GM21381 (cell line): ENCODE results near the gene MAPKAPK2.

Experiments used
- ATAC-seq: cut with Tn5 transposase; IDR thresholded peaks from one replicate; pipeline ENCODE4 v1.9.1; 2021; ENCODE audit warnings: mild to moderate bottlenecking, moderate library complexity; ENCODE audit not compliant: unreplicated experiment

MAPKAPK2 gene

DNA sequence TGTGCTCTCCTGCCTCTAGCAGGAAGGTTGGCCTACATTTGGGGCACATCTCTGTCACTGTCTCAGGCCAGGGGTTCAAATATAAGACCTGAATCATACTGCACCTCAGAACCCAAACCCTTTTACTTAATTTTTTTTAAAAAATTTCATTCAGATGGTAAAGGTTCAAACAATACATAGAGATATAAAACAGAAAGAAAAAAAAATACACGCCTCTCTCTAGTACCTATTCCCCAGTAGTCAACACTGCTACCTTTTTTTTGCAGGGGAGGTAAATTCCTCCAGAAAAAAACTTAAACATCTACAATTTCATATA lies 32.9 kb downstream of the MAPKAPK2 start:
- ATAC-seq = no peak

DNA sequence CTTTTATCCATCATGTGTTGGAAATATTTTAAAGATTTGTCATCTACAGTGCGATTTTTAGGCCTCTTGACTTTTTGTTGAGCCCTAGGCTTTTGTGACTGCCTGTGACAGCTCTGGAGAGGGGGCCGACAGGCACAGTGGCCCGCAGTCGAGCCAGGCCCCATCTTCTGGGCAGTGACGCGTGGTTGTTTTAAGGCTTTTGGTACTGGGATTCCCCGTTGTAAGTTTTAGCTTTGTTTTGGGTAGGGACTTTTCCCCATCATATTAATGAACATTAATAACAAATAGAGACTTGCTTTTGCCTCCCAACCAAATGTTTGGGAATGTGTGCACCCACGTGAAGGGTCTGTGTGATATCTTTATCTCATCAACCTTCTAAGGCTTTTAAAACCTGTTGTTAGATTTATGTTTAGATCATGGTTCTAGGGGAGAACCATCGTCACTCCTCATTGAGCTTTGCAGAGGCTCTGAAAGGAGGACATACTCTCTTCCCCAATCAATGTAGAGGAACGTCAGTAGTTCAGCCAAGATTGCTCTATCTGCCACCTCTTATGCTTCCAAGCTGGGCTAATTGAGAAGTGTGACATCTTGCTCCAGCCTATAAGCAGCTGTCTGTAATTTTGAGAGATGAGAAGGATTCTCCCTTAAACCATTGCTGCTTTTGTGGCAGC lies 34.6 kb downstream of the MAPKAPK2 start:
- no peak for ATAC-seq

DNA sequence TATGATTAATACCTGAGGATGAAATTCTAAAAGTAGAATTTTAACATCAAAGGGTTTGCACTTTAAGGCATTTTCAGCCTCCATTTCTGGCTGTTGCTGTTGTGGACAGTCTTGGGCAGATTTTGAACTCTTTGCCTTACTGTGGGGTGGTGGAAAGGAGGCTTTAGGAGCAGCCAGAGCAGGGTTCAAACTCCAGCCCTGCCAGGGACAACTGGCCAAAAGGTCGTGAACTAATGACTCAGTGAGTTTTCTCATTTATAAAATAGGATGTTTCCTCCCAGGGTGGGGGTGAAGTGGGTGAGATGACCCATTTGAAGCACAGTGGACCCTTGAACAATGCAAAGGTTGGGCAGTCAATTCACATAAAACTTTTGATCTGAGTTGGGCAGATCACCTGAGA lies 36.7 kb downstream of the MAPKAPK2 start:
- no peak for ATAC-seq

DNA sequence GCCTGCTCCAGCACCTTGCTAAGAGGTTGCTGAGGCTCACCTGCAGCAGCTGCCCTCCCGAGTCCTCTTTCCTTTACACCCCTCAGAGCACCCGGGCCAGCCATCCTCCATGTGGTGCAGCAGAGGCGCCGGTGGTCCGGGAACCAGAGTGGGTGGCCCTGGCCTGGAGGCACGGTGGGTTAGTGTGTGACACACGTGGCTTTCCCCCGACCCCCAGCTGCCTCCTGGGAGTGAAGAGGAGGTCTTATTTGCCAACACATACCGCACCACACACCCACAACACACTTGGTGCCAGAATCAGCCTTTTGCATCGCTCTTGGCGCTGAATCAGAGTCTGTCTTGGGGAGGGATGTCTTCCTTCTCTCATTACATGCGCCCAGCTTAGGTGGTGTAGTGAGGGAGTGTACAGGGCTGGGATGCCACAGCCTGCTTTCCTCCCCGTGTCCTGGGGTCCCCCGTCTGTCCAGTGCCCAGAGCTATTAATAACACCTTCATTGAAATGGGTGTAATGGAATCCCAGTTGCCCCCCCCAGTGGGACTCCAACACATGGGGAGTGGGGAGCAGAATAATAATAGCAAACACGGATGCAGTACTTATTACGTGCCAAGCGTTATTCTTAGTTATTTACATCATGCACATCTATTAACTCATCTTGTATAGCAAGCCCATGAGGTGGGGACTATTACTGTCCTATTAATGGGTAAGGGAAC lies 38.2 kb downstream of the MAPKAPK2 start:
- no peak for ATAC-seq

DNA sequence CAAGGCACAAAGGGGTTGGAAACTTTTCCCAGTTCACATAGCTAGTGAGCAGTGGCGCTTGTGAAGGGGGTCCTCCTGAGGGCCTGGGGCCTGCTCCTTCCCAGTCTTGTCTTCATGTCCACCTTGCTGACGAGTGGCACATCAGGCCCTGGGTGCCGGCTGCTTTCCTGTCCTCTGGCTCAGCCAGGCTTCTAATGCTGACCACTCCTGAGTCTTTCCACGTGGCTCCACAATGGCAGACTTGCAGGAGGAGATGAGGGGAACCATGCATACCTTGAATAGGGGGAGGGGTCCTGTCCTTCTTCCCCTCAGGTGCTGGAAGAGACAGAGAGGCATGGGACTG lies 38.7 kb downstream of the MAPKAPK2 start:
- ATAC-seq = no peak

DNA sequence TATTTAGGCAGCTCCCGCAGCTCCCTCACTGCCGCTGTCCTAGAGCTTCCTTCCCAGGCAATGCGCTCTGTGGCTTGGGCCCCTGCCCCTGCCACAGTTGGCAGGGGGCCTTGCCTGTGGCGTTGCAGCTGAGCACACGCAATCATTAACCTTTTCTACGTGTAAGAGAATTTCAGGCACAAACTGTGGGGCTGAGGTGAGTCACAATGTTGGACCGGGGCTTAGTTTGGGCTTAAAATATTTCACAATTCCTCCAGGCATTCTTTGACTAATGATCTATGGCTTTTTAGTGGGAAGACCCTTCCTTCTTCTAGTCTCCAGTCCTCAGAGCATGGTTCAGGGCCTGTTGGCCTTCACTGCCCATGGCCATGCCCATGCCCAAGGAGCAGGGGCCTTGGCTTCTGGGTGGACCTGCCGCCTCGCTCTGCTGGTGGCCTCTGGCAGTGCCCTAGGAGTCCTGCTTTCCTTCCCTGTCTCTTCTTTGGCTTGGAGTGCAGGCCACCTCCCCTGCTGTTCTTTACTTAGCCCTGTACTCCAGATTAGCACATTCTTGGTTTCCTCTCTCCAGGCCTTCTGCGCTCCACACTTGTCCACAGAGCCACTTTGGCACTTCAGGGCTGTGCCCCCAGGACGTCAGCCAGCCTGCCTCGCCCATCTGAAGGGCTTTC lies 39.2 kb downstream of the MAPKAPK2 start:
- no peak for ATAC-seq

DNA sequence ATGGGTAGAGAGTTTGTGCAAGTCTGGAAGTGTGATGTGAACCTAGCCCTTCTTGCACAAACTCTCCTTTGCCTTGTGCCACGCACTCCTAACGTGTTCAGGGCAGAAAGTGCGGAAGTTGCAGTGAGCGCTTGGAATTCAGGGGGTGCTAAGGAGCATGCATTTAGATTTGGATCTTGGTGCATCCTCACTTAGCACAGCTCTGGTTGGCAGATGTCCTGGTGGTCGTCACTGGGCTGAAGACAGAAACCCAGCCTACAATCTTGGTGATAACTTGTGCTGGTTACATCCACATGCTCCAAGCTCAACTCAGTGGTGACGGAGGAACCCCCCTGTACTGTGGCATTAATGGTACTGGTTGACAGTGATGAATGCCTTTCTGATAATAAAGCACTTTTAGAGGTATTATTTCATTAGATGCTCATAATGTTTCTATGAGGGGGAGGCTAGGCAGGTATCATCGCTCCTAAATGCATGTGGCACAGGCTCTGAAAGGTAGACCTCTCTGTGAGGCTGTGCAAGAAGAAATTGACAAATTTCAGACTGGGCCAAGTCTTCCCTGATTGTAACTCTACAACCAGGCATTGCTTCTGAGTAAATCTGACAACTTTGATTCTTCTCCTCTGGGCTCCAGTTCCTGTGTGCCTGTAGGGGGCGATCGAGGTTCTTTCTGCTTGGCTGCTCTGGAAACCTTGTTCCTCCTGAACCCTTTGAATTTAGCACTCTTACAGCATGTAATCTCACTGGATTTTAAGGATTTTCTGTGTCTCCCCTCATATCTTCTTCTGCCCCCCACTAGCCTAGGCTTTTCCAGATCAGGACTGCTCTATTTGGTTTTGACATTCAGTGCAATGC lies 40.6 kb downstream of the MAPKAPK2 start:
- no peak for ATAC-seq

DNA sequence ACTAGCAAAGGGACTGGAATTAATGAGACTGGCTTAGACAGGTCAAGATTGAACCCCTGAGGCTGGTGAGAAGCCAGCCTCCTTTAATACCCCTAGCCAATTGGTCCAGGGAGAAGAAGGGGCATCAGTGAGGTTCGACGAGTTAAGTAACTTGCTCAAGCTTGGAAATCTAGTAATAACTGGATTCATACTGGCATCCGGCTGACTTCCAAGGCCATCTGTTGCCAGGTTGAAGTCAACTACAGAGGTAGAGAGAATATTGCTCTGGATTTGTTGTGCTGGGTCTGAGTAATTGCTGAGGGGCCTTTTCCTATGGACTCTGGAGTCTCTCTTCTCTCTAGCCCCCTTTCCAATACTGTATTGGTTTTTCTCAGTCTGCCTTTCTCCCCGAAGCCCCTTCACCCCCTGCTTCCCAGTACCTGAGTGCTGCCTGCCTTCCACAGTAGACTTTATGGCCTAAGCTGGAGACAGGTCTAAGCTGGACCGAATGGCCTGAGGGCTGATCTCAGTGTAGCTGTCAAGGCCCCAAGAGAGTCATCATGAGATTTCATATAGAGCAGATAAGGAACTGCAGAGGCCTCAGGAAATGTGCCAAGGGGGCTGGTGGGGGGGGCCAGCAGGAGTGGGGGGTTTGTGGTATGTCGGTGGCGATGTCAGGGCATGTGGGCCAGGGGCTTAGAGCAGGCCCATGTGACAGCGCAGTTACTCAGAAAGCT lies 43.4 kb downstream of the MAPKAPK2 start:
- ATAC-seq = no peak

DNA sequence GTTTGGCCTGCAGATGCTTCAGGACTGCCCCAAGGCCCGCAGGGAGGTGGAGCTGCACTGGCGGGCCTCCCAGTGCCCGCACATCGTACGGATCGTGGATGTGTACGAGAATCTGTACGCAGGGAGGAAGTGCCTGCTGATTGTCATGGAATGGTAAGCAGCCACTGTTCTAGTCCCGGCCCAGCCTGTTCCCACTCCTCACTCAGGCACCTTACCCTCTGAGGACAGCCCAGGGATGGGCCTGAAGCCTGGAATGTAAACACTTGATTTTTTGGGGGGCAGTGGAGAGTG lies 43.9 kb downstream of the MAPKAPK2 start:
- ATAC-seq = no peak

DNA sequence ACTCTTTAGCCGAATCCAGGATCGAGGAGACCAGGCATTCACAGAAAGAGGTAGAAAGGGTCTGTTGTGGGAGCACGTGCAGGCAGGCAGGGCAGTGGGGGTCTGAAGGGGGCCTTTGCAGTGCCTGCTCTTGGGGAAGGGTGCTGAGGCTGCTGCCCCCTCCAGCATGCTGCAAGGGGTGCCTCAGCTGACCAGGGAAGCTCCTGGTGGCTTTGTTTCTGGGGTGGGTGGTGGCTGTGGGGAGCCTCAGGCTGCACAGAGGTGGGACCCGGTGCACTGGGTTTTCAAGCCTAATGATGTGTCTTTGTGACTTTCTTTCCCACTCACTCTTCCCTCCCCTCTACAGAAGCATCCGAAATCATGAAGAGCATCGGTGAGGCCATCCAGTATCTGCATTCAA lies 44.3 kb downstream of the MAPKAPK2 start:
- no peak for ATAC-seq

DNA sequence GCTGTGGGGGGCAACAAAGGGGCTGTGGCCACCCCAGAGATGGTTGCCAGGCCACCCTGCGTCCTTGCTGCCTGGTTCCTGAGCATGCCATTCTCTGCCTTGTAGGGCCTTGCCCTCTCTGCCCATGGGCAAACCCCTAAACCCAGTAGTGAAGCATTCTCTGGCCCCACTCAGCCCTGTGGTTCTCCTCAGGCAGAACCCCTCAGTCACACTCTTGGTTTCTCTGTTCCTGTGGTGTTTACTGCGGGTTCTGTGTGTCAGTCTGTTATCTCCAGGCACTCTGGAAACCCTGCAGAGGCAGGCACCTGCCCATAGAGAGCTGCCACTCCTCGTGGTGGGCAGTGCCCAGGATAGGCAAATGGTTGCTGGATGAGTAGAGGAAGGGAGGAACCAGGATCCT lies 44.8 kb downstream of the MAPKAPK2 start:
- no peak for ATAC-seq

DNA sequence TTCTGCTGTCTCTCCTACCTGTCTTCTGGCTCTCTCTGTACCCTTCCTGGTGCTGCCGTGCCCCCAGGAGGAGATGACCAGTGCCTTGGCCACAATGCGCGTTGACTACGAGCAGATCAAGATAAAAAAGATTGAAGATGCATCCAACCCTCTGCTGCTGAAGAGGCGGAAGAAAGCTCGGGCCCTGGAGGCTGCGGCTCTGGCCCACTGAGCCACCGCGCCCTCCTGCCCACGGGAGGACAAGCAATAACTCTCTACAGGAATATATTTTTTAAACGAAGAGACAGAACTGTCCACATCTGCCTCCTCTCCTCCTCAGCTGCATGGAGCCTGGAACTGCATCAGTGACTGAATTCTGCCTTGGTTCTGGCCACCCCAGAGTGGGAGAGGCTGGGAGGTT lies 47.8 kb downstream of the MAPKAPK2 start:
- ATAC-seq = no peak

DNA sequence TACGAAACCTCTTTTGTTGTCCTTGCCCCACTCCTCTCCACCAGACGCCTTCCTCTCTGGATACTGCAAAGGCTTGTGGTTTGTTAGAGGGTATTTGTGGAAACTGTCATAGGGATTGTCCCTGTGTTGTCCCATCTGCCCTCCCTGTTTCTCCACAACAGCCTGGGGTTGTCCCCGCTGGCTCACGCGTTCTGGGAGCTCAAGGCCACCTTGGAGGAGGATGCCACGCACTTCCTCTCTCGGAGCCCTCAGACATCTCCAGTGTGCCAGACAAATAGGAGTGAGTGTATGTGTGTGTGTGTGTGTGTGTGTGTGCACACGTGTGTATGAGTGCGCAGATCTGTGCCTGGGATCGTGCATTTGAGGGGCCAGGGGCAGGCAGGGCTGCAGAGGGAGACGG lies 48.3 kb downstream of the MAPKAPK2 start:
- no peak for ATAC-seq

DNA sequence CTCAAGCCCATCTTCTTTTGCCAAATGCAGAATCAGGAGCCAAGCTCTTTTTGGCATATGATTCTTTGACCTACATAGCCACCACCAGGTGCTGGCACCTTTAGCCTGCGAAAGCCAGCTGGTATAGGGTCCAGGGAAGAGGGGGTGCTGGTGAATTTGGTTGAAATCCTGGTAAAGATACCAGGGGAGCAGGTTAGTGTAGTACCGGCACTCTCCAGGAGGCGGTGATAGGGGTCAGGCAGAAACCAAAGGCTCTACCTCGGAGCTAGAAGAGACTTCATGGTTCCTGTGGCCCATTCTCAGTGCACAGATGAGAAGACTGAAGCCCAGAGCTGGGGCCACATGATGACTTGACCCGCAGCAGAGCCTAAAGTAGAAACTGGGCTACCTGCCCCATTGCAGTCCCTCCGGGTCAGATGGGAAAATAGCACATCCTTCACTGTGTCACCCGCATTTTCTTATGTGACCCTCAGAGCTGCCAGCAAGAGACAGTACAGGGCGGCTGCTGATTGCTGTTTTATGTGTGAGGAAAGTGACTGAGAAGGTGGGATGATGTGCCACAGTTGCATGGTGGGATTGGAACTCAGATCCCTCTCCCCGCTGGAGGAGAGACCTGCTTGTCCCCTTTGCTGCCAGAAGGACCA lies 49.9 kb downstream of the MAPKAPK2 start:
- ATAC-seq = no peak

DNA sequence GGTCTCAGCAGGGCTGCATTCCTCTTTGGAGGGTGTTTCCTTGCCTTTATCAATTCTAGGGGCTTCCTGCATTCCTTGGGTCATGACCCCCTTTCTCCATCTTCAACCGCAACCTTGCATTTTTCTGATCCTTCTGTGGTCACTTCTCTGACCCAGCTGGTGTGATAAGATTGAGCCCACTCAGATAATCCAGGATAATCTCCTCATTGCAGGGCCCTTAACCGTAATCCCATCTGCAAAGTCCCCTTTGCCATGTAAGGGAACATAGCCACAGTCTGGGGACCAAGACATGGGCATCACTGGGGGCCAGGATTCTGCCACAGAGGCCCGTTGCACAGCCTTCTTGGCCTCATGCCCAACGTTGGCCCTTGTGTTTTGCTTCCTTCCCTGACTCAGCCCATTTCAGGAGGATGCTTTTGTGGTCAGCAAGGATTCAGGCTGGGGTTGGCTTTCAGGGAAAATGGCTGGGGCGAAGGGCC lies 50.9 kb downstream of the MAPKAPK2 start:
- ATAC-seq = no peak

DNA sequence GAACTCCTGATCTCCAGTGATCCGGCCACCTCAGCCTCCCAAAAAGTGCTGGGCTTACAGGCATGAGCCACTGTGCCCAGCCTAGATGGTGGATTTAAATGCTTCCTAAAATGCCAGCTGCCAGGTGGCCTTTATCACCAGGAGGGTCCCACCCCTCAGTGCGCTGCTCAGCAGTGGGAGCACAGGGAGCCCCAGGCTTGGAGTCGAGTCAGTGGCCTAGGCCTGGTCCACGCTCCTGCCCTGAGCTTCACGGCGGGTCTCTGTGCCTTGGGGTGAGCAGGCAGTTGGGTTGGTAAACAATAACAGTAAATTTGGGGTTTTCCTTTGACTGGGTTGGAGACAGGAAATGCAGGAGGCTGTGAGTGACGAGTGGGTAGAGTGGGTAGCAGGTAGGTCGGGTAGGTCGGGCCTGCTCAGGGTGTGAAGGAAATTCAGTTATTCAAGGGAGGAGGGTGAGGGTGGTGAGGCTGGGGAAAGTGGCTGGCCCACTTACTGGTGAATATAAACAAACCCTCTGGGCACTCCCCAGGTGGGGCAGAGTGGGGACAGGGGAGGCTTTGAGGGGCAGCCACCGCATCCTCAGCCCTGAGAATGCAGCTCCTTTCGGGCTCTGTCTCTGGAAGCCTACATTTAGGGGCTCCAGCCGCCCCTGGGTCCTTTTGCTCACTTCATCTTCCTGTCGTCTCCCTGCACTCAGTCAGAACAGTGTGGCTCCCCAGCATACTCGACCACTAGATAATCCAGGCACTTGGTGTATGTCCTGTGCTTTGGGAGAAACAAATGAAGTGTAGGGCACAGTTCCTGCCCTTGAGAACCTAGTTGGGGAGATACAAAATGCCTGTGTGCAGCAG lies 52.4 kb downstream of the MAPKAPK2 start:
- no peak for ATAC-seq

DNA sequence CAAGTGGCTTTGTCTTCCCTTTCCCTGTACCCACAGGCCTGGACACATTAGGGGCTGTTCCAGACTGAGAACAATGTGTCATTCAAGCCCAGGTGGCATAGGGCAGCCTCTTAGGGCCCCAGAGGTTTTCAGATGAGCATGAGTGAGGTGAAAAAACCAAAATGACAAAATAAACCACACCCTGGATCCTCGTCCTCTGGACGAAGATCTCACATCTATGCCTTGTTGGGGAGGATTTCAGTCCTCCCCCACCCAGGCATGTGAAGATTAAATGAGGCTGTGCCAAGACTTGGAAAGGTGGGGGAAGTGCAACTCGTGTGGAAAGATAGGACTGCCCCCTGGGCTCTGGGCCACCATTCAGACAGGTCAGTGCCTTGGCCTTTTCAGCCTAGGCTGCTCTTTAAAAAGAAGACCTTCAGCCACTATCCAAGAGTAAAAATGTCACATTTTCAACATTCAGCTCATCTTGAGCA lies 53.1 kb downstream of the MAPKAPK2 start:
- no peak for ATAC-seq

DNA sequence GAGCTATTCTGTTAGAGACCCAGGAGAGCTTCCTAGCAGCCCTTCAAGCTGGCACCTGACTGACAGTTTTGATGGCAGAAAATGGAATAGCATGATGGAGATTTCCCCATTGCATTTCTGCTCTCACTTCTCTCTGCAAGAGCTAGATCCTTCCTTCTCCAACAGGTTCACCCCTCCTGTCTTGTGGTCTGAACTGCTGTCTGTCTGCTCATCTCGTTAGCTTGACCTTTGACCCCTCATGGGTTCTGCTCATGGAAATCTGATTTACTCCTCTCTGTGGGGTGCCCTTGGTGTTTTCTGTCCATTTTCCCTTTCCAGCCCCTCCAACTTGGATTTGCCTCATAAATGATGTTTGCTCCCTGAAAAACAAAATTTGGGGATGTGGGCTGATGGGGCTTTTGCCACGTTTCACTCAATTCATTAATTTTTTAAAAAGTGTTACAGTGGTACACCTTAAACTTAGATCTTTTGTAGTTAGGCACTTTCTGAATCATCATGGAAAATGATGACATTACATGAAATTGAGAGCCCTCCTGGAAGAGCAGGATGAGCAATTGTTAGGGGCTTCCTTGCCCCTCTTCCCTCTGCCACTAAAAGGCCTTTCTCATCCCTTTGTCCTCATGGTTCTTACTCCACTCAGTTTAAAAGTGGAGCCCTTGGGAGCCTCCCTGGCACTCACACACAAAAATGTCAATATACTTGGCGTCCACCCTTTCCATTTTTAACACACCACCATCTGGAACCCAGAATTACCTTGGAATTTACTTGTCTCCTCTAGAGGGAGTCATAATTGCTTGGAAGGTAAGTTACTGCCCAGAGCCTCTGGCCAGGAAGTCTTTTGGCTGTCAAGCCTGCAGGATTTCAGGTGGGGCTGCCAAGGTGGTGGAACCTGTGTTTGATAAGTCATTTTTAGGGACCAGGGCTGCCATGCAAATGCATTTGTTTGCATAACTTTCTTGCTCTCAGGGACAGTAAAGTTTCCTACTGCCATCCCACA lies 54.0 kb downstream of the MAPKAPK2 start:
- no peak for ATAC-seq
